ENCODE results near the gene CR1.
"Not testable (repeated sequence)": the region's sequence is repeated elsewhere in the genome, so short reads cannot be mapped to it uniquely, and the experiment has no call there.

CR1 gene

DNA sequence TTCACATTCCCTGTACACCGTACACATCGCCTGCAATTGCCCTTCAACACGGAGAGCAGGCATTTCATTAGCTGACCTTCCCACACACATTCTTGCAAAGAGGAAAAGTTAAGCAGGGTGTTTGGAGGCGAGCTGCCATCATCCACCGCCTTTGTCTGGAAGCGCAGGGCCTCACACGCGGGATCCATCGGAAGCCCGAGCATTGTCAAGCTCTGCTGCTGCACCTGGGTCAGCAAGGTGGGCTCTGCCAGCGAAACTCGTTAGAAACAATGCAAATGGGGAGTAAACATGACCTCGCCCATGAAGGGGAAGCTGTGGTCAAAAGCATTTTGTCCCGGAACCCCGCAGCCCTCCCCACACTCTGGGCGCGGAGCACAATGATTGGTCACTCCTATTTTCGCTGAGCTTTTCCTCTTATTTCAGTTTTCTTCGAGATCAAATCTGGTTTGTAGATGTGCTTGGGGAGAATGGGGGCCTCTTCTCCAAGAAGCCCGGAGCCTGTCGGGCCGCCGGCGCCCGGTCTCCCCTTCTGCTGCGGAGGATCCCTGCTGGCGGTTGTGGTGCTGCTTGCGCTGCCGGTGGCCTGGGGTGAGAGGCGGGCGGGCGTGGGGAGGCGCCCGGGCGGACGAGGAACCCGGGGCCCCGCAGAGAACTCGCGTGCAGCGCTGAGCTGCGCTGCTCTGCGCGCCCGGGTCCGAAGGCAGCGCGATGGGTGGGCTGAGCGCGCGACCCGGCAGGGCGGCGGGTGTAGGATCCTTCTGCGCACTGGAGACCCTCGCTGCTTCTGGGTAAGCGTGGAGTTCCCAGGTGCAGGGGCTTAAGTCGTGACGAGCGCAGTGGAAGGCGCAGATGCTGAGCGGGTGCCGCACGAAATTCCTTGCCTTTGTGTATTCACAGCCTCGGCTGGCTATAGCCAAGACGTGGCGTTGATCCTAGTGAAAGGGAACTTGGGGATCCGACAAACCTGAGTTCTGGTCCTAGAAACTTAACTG, at the start of gene CR1:
CR1 (plus strand) TSS at position 357 of the 992 bp plus-strand sequence; CDS start at position 468, 111 bp downstream.
- DNase-seq, result peak; percentile 3

DNA sequence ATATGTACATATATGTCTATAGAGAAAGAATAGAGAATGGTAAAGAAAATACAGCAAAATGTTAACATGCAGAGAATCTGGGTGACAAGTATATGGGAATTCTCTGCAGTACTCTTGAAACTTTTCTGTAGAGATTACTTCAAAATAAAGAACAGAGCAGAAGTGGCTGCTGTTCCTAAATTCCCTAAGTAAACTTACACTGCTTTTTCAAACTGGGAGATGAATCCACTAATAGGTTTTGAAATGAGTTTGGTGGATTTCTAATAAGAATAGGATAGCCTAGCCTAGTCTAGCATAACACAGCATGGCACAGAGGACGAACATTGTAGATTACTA, 42.3 kb upstream of the CR1 start:
- no peak for DNase-seq

DNA sequence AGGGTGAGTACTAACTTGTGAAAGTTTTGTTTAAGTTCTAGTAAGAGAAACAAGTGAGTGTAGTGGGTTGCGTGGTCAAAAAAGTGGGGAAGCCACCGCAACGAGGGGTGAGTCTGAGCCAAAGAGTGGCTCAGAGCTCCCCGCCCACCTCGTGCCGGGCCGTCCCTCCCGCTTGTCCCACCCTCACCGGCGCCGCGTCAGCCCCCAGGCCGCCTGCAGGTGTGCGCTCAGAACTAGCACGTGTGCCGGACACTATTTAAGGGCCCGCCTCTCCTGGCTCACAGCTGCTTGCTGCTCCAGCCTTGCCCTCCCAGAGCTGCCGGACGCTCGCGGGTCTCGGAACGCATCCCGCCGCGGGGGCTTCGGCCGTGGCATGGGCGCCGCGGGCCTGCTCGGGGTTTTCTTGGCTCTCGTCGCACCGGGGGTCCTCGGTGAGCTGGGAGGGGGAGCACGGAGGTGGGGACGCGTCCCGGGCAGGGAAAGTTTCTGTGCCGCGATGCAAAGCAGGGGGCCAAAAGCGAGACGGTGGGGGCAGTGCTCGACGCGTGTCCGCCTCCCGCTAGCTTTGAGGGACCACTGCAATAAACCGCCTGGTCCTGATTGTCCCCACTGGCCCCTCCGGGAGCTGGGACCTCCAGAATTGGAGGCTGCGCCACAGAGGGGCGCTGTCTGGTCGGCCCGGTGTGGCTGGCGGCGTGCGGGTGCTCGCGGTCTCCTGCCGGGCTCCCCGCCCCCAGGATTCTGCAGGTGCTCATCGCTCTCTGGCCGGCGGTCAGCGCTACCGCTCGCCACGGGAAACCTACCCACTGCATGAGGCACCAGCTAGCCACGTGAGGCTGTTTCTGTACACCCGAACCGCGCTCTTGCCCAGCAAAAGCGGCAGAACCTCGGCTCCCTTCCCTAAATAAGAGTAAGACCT, 41.7 kb upstream of the CR1 start, which contains the start of gene CR2:
CR2 (plus strand) TSS at position 283 of the 919 bp plus-strand sequence; CDS start at position 374, 91 bp downstream.
- peak; percentile 6 for DNase-seq

DNA sequence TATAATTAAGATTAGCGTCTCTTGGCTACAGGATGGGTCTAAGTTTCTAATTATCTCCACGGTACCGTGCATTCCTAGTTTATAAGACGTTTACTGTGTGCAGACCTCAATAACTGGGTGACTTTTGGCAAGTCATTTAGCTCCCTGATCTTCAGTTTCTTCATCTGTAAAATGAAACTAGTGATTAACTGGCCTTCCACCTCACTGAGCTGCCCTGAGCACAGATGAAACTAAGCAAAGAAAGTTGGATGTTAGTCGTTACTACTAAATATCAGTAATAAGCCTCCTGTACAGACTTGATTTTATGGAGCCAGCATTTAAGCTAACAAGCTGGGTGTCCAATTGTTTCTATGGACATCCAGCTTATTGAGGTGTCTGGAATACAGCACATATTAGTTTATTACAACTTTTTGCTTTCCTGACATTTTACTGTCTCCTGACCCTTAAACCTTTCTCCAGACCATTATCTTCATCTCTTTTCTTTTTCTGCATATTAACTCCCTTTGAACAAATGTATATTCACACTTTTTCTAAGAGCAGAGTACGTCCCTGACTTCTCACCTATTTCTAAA, 40.7 kb upstream of the CR1 start:
- no peak for DNase-seq

DNA sequence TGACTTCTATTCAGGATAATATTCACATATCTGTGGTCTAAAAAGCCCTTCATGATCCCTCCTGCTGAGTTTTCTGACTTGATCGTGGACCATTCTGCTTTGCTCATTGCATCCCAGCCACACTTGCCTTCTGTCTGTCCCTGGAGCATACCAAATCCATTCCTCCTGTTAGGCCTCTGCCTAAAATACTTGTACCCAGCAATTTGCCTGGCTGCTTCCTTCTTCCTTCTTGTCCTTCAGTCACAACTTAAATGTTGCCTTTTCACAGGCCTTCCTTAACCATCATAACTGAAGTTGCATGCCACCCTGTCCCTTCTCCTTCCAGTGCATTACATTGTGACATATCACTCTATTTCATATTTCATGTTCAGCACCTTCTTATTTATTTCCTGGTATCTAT, 37.5 kb upstream of the CR1 start:
- no peak for DNase-seq

DNA sequence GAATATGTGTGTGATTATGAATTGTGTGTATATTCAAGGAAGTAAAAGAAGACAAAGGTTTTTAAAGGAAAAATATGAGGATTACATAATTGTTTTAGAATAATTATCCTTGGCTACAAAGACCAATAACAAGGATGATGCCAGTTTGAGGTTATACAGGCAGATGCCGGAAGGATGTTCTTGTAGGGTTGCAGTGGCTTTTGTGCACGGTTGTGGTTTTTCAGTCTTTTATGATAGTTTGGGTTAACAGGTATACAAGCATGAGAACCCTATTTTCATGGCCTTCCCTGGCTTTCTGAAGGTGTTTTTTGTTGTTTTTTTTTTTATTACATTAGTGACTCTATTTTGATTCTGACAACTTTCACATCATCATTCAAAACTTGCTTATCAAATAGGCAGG, 36.9 kb upstream of the CR1 start:
- DNase-seq, result no peak

DNA sequence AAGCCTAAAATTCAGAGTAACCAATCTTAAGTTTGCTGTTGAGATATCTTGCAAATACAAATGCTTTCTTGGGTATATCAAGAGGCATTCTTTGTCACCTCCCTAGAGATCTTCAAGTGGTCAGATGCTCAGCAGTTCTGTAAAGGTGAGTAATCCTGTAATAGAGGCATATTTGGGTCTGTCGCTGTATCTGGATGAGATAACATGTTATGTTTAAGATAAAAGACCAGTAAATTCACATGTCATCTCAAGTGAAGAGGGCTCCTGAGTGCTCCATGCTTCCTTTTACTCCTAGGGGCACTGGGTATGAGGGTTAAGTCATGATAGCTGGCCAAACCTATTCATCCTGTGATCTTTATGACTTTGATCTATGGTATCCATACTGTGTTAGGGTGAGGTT, 34.3 kb upstream of the CR1 start:
- no peak for DNase-seq

DNA sequence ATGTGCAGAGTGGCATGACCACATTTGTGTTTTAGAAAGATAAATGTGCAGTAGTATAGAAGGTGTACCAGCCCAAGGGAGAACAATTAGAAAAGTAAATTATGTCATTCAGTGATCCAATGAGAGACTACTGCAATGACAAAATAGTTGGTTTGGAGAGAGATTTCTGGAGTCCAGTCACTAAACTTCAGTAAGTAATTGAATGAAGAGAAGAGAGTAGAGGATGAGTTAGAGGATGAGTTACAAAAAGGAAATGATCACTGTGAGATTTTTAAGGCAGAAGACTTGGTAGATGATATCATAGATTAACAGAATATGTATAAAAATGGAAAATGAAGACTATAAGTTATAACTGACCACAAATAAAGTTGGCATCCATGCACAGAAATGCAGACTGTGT, 33.4 kb upstream of the CR1 start:
- DNase-seq, result no peak

DNA sequence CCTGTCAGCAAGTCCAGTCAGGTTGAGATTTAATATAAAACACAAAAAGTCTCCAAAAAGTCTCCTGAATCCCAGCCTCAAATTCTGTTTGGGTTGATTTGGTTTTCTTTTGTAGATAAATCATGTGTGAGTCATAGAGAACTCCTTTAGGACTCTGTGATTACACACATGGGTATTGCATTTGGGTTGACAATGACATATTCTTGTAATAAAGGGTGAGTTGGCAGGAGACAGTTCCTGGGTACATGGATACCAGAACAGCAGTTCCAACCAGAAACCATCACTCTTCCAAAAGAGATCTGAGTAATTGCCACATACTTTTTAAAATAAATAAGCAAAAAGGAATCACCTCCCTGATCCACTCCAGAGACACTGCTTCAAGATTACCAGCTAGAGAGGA, 32.9 kb upstream of the CR1 start:
- no peak for DNase-seq

DNA sequence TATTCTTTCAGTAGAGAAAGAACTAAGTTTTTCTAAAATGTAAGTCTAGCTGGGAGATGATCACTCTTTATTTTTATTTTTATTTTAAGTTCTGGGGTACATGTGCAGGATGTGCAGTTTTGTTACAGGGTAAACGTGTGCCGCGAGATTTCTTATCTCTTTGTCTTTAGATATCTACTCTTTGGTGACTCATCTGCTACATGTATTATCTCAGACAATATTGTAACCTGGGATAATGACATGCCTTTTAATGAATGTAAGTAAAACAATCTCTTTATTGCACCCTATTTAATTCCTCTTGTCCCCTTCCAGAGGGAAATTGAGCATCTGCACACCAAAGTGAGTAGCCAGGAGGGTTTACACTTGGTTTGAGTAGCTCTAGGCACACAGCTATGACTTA, 32.4 kb upstream of the CR1 start:
- DNase-seq, result no peak

DNA sequence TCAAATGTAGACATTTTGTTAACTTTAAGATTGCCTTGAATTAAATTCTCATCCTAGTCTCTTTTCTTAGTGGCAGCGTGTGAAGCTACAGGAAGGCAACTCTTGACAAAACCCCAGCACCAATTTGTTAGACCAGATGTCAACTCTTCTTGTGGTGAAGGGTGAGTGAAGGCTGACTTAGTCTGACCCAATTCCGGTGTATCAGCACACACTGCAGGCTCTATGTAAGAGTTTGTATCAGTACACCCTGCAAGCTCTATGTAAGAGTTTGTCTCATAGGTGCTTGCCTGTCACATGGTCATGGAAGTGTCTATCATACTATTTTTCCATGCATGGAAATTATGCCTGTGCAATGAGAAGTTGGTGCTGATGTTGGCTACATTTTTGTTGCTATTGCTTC, 25.0 kb upstream of the CR1 start:
- DNase-seq, result no peak

DNA sequence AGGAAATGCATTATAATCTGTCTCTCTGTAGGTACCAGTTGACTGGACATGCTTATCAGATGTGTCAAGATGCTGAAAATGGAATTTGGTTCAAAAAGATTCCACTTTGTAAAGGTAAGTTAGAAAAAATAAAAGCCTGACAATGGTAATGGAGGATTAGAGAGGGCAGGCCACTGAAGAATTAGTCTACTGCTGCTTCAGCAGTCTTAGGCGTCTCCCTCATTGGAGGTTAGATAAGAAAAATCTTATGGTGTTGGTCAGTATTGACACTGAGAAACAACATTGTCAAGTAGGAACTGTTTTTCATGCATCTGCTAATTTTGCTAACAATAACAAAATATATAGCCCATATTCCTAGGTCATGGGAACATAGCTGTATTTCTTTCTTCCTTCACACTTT, 21.7 kb upstream of the CR1 start:
- DNase-seq, result no peak

DNA sequence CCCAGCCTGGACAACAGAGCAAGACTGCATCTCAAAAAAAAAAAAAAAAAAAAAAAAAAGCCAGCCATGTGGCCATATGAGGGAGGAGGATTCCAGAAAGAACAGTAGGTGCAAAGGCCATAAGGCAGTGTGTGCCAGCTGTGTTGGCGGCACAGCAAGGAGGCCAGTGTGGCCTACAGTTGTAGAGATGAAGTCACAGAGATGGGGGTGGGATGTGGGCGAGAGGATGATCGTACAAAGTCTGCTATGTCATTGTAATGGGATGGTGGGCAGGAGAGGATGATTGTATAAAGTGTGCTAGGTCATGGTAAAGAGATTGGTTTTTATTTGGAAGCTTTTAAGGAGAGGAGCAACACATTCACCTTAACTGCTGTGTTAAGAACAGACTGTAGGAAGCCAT, 9.8 kb upstream of the CR1 start:
- no peak for DNase-seq

DNA sequence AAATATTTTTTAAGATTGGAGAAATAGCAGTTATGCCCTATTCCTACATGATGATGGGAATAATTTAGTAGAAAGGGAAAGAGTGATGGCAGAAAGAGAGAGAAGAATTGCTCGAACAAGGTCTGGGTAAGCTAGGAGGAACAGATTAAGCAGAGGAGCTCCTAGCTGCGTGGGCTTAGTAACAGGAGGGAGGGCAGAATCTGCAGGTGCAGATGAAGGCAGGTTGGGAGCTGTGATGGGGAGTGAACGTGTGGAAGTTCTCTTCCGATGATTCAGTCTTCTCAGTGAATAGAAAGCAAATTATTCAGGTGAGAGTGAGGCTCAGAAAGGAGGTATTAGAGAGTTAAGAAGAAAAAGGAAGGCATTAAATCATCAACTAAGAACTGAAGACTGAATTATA, 8.3 kb upstream of the CR1 start:
- DNase-seq, result no peak

DNA sequence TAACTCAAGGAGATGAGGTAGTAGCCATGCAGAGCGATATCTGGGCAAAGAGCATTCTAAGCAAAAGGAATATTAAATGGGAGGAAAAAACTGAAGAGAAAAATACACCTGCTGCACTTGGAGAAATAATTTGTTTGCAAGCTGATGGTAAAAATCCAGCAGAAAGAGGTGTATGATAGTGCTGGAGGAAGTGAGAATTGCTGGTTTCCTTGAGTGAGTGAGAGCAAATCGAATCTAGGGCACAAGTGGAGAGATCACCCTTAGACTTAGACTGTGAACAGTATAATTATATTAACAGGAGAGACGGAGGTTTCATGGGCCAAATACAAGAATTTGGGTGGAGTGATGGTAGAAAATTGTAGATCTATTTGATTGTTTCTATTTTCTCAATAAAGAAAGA, 2.7 kb upstream of the CR1 start:
- no peak for DNase-seq

DNA sequence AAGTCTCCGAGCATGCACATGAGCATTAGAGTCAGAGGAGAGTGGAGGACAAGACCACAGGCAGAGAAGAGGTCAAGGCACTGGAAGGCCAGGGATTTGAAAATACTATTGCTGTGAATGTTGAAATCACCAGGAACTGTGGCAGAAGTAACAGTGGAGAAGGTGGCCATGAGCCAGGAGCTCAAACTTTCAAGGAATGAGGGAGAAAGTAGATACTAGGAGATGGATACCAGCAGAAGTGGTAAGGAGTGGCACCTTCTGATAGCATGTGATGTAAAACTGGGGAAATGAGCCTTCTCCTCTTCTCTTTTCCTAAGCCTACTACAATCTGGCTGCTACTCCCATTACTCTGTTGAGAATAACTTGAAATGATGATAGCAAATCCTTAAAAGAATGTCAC, 1.8 kb upstream of the CR1 start:
- DNase-seq, result no peak

DNA sequence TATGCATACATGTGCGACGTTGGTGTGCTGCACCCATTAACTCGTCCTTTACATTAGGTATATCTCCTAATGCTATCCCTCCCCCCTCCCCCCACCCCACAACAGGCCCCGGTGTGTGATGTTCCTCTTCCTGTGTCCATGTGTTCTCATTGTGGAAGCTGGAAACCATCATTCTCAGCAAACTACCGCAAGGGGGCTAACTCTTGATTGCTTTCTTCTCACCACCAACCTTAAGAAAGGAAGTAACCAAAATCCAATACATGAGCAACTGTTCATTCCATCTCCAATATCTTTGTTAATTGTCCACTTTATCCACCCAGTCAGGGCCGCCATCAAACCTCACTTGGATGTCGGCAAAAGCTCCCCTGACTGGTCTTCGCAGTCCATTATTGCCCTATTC, 676 bp upstream of the CR1 start:
- not testable (repeated sequence) for DNase-seq

DNA sequence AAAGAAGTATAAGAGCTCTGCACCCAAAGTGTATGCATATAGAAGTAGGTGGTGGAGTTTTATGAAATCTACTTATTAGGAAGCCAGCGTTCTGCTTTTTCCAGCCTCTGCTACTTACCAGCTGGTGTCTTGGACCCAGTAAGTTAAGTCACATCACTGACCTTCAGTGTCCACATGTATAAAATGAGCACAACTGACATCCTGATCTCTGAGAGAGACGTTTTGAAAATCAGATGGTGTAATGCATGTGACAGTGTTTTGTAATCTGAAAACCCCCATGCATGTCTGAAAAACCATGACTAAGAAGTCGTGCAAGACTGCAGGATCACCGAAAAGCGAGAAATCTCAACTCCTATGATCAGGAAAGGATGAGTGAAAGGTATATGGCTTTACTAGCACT, 2.0 kb downstream of the CR1 start:
- no peak for DNase-seq

DNA sequence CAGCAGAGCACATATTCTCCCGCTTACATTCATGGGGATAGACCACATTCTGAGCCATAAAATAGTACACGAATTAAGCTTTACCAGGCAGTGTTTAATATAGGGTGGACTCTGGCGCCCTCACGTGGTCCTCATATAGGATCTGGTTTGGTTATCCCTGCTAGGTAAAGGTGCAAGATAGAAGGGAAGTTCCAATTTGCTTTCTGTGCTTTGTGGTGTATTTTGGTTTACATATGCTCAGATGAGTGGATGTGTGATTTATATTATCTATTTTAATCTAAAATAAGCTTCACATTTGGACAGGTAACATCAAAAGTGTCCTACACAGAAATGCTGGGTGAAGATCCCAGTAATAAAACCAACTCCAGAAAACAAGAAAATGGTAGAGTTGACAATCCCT, 3.6 kb downstream of the CR1 start:
- peak; percentile 74 for DNase-seq

DNA sequence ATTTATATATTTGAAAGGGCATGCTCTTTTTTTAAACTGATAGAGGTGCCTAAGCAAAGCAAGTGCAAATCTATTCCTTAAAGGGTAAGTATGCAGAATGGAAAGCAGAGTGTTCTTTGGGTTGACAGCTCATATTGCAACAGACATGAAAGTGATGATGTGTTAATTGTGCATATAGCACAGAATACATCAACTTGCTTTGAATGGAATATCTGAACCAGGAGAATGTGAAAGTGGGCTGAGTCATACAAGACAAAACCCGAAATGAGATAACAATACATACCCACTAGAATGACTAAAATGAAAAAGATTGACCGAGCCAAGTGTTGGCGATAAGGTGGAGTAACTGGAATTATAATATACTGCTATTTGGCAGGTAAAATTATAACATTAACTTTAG, 4.3 kb downstream of the CR1 start:
- DNase-seq, result no peak

DNA sequence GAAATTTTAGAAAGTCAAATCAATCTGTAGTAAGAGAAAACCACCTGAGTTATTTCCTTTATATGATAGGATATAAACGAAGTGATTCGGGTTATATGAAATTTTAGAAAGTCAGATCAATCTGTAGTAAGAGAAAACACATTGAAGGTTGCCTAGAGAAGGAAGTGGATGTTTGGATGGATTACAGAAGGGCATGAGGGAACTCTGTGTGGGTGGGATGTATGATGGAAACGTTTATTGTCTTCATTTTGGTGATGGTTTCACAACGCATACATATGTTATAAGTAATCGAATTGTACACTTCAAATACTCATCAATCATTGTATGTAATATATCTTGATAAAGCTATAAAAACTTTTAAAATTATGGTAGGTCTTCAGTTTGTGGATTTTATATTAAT, 5.1 kb downstream of the CR1 start:
- DNase-seq, result no peak

DNA sequence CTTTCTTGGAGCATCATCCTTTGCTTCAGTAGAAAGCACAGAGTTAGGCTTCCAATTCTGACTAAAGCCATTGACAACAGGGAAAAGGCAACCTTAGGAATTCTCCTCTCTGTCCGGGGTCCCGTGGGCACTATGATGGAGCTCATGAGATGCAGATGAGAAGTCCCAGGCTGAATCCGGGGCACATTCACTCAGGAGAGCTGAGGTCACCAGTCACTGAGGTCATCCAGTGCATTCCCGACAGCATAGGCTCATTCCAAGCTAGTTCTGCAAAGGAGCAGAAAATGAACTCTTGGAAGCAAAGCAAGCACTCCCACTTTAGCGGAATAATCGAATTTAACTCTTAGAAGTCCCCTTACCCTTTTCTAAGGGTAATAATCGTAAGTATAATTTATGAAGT, 6.8 kb downstream of the CR1 start:
- DNase-seq, result no peak

DNA sequence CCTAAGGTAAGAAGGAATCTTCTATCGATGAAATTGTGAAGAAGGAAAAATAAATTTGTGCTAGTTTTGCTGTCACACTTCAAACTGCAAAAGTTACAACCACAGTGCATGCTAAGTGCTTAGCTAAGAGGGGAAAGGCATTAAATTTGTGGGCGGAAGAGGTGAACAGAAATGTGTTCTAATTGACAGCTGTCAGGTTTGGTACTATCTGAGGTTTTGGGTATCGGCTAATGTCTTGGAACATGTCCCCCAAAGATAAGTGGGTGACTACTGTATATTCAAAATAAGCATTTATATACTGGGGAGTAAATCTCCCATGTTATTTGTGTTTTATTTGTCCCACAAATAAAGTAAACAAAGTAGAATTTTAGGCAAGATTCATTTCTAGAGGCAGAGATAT, 8.0 kb downstream of the CR1 start:
- DNase-seq, result no peak

DNA sequence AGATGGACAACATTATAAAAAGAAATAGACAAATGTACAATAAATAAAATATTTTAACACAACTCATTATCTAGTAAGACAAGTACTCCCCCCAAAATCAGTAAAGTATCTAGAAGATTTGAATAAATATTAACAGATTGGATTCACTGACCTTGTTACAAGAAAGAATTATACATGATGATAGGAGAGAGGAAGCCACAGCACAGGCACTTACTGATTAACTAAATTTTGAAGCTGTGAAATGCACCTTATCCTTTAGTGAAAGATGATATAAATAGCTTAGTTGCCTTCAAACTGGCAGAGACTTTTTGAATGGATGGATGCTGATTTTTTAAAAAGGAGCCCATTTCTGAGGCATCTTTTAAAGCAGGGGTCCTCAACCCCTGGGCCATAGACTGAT, 8.5 kb downstream of the CR1 start:
- no peak for DNase-seq
